Measurements from ENCODE around the gene IZUMO1R. TPM values are rescaled to one million over a fixed set of nuclear protein-coding genes. Genes with fewer than 3 reads are reported as not detected.

Gene IZUMO1R
- total and polyA plus RNA-seq, 2 of the 8 experiments (the other 6 are each of a cell fraction or from before 2014, with no cell fraction given), result not detected

DNA sequence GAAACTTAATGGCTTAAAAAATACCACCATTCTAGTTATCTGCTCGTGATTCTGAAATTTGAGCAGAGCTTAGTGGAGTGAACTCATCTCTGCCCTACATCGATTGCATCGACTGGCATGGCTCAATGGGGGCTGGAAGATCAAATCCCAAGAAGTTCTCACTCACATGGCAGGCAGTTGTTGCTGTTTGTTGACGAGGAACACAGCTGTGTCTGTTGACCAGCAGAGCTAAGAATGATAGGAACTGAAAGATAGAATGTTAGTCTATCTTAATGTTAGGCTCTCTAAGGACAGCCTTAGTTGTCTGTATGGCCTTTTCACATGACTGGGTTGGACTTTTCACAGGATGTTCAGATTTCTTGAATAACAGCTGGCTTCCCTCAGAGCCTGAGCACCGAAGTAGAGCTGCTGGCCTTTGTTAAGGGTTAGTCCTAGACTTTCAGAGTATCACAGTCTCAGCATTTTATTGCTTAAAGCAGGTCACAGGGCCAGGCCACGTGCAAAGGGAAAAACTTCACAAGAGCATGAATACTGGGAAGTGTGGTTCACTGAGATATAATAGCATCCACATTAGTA lies 31.6 kb upstream of the IZUMO1R start:
- H4K8ac ChIP-seq (ENCODE audit: extremely low read depth, insufficient read depth, low read length), result no peak overlapping the region
- H3K23me2 ChIP-seq (ENCODE audit: low read depth, low read length), result no peaks in the 10 kb centered on the region
- no peak overlapping the region for H2BK120ac ChIP-seq (replicated peaks; ENCODE audit: low read depth, low read length)
- no peak overlapping the region for H3K27ac ChIP-seq (ENCODE audit: low read depth, low read length)
- no peaks in the 10 kb centered on the region for H3K79me1 ChIP-seq (ENCODE audit: low read depth, low read length)
- no peaks in the 10 kb centered on the region for H4K20me1 ChIP-seq (replicated peaks in 1 of 2; ENCODE audit: control insufficient read depth in 1 of 2, insufficient read depth in 2 of 2, low read length in 2 of 2)
- H2BK5ac ChIP-seq (ENCODE audit: low read depth, low read length), result no peak overlapping the region
- DNase-seq (ENCODE audit: low read depth in 1 of 2, low spot score in 2 of 2) (no peak), FAIRE-seq (peak; percentile 13)
- no peak overlapping the region for H3K18ac ChIP-seq (ENCODE audit: extremely low read depth, low read length)
- POLR2A ChIA-PET (ENCODE audit: partially characterized antibody), result interaction anchor here (2.0 kb wide), 1 partner anchor 11 kb away, joined by 4 read pairs; no protein-coding TSS in a partner anchor
- no peak overlapping the region for H2BK20ac ChIP-seq (ENCODE audit: low read length)
- no peaks in the 10 kb centered on the region for H3K36me3 ChIP-seq (ENCODE audit: control insufficient read depth in 2 of 4, insufficient read depth in 4 of 4, low read length in 3 of 4)
- no peak overlapping the region for H3K23ac ChIP-seq (ENCODE audit: insufficient read length)
- H3K14ac ChIP-seq (ENCODE audit: insufficient read length), result no peak overlapping the region
- no peaks in the 10 kb centered on the region for H3K9me3 ChIP-seq (ENCODE audit: insufficient read depth in 2 of 2, low read depth in 1 of 2, low read length in 1 of 2)
- H3K79me2 ChIP-seq (ENCODE audit: control insufficient read depth in 1 of 2, insufficient read depth in 2 of 2, low read length in 2 of 2), result no peaks in the 10 kb centered on the region
- H3K4me3 ChIP-seq (ENCODE audit: extremely low read depth in 1 of 4, insufficient read depth in 2 of 4, low read depth in 3 of 4, low read length in 4 of 4), result no peak overlapping the region
- no peak overlapping the region for H2BK15ac ChIP-seq (ENCODE audit: low read length)
- H3K27me3 ChIP-seq (replicated peaks in 1 of 4; ENCODE audit: control insufficient read depth in 3 of 4, extremely low read depth in 1 of 4, insufficient read depth in 3 of 4, low read length in 3 of 4), result no peaks in the 10 kb centered on the region
- H4K91ac ChIP-seq (replicated peaks; ENCODE audit: insufficient read length, low read length), result no peak overlapping the region
- no peak overlapping the region for H3K4ac ChIP-seq (replicated peaks; ENCODE audit: insufficient read length, low read depth, low read length)
- no peak overlapping the region for H3K4me2 ChIP-seq (ENCODE audit: insufficient read depth in 1 of 2, low read depth in 2 of 2, low read length in 2 of 2)
- H2BK12ac ChIP-seq (ENCODE audit: low read depth, low read length), result no peak overlapping the region
- H3K4me1 ChIP-seq (replicated peaks in 1 of 4; ENCODE audit: control insufficient read depth in 3 of 4, insufficient read depth in 4 of 4, low read length in 3 of 4), result no peaks in the 10 kb centered on the region
- no peak overlapping the region for H4K5ac ChIP-seq (ENCODE audit: insufficient read length, low read depth, low read length)
- CTCF ChIA-PET (ENCODE audit: partially characterized antibody), result interaction anchor here (1.1 to 1.3 kb wide), 3 partner anchors 26 to 35 kb away, joined by 3 to 4 read pairs (median 3); no protein-coding TSS in a partner anchor
- H3K9ac ChIP-seq (replicated peaks in 1 of 4; ENCODE audit: extremely low read depth in 1 of 4, low read depth in 3 of 4, low read length in 3 of 4), result no peak overlapping the region
- WGBS, 2 experiments (ENCODE audit: extremely low coverage in 1 of 2, insufficient coverage in 1 of 2, insufficient read length in 1 of 2, insufficient replicate concordance in 2 of 2, low coverage in 1 of 2, low lambda C conversion rate in 2 of 2, missing lambda C conversion rate in 1 of 2), result 90% methylated on average over 6 of the region's 6 CpGs; no CpG with 5 or more reads in 1 of the 2 experiments
- H2AK5ac ChIP-seq (ENCODE audit: low read depth, low read length), result no peak overlapping the region
- no peak overlapping the region for H2AFZ ChIP-seq (ENCODE audit: low read length)
- H3K56ac ChIP-seq (replicated peaks; ENCODE audit: insufficient read length, low read depth, low read length), result no peak overlapping the region
- no peak for TF ChIP-seq CBX8 (IDR thresholded peaks at IDR 0.05; ENCODE audit: borderline replicate concordance, low read depth, low read length)

All from H1 (cell line).